CD4-positive, alpha-beta T cell treated with Interleukin-6 at 100 ng/mL for 8 hours (primary cell): Measurements from ENCODE around the gene RXRA.

Experiments
- DNase-seq: peaks from one replicate; pipeline ENCODE4 v3.0.0-alpha.2; 2020; ENCODE audit warnings: mixed read lengths, low spot score

RXRA gene

GRCh38 chr9:134324359-134325095 lies 1.7 kb upstream of the RXRA start:
- no peak for DNase-seq

DNA sequence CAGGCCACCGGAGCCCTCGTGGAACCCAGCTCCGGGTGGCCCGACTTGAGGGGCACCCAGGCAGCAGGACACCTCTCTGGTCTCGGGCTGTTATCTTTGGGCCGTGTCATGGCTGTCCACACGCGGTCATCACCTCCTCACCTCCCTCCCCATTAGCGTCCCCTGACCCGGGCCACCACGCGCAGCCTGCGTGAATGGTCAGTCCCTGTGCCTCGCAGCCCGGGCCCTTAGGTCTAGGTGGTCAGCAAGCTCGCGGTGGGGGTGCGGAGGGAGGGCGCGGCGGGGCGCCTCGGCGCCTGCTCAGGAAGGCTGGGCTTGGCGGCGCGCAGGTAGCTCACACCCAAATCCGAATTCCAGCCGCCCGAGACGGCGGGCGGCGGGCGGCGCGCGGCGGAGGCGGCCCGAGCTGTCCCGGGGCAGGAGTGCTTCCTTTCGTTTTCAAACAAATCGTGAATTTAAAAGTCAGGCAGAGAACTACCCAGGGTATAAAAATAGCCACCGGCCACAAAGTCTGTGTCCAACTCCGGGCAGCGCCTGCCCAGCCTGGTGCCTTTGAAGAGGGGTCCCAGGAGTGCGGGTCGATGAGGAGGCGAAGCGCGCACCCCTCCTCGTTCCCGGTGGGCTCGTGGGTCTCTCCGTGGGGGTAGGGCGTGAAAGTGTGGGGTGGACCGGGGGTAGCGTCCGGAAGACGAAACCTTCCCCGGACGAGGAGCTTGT lies 1.0 kb upstream of the RXRA start:
- no peak for DNase-seq

DNA sequence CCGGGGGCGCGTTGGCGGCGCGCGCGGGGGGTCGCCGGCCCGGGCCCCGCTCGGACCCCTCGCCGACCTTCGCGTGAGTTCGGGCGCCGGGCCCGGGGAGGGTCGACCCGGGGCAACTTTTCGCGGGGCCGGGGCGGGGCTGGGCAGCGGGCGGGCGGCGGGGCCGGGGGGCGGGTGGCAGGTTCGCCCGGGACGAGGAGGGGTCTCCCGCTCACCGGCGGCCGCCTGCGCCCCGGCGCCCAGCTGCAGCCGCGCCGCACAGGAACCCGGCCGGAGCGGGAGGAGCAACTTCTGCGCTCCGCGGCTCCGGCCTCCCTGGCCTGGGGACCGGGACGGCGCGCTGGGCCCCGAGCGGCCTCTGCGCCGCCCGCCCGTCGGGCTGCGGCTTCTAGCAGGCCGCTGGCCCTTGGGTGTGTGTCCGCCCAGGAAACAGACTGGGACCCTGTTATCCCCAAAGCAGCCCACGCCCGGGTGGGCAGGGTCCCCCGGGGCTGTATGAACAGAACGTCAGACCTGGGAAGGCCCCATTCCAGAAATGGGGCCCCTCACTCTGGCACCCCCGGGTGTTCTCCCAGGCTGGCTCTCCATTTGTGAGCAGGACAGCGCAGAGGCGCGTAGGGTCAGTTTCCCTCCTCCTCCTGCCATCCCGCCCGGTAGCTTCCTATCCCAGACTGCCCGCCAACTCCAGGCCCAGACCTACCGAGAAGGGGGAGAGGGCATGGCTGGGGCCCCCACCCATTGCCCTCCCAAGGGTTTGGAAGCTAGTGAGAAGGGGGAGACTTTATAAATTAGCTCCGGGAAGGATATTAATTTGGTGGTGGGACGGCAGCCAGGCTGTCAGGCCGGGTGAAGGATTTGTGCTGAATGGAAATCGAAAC lies 708 bp downstream of the RXRA start:
- DNase-seq: no peak

GRCh38 chr9:134327671-134328231 lies 1.5 kb downstream of the RXRA start:
- DNase-seq: no peak

- DNase-seq: no peak
Observed at GRCh38 chr9:134328341-134328840, 2.1 kb downstream of the RXRA start.

DNA sequence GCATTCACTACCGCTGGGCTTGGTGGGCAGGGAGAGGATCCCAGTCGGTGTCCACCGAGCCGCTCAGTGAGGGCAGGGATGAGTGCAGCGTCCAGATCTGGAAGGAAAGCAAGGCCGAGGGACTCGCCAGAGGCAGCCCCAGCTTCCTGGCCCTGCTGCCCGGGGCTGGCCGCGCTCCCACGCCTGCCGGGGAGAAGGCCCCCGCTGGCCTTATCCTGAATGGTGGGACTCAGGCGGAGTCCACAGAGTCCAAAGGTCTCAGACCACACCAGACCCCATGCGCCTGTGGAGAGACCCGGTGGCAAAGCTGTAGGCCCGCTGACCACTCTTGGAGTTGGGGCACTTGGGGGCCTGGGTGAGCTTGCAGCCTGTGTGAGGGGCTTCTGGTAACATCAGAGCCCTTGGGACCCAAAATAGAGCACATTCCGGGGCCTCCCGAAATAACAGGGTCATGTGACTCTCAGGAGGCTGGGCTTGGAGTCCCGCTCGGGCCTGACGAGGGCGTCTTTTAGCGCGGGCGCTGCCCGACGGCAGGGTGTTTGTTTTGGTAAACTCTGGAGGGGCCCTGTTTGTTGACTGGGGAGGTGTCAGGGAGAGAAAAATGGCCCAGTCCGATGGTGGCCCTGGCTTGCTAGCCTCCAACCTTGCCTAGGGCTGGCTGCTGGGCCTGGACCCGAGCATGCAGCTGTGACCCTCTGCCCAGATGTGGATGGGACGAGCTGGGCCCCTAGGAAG lies 2.8 kb downstream of the RXRA start:
- no peak for DNase-seq

- no peak for DNase-seq
Observed at GRCh38 chr9:134329576-134329855, 3.3 kb downstream of the RXRA start.

DNA sequence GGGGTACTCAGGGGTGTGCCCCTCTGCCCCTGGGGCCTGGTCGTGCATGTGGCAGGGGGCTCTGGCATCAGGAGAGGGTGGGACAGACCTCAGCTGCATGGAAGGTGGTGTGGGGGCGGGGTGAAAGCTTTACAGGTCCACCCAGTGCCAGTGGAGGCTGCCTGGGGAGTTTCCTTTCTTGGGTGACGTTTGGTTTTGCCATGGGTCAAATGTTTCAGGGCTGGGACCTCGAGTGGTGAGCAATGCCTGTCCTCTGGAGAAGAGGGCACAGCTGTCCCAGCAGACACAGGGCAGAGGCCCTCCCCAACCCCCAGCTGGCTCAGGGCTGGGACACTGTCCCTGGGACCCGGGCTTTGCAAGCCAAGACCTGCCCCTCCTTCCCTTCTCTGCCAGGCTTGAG lies 3.6 kb downstream of the RXRA start:
- no peak for DNase-seq

DNA sequence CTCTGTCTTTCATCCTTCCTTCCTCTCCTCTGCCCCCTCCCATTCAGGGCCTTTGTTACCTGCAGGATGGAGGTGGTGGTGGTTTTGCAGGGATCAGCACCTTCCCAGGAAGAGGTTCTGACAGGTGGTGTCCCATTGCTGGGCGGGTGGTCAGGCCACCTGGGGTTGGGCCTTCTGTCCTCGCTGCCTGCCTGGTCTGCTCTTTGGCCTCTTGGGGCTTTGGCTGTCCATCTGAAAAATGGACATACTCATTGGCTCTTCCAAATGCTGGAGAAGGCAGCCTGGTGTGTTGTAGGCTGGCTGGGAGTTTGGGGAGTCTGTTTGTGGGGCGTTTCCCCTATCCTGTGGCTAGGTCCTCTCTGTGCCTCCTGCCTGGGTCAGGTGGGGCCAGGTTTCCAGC lies 4.3 kb downstream of the RXRA start:
- no peak for DNase-seq

- DNase-seq: no peak
Observed at GRCh38 chr9:134331186-134332025, 5.2 kb downstream of the RXRA start.

- no peak for DNase-seq
Observed at GRCh38 chr9:134332266-134332665, 6.0 kb downstream of the RXRA start.

GRCh38 chr9:134332841-134333233 lies 6.6 kb downstream of the RXRA start:
- no peak for DNase-seq

- DNase-seq: no peak
Observed at GRCh38 chr9:134333234-134333873, 7.1 kb downstream of the RXRA start.

DNA sequence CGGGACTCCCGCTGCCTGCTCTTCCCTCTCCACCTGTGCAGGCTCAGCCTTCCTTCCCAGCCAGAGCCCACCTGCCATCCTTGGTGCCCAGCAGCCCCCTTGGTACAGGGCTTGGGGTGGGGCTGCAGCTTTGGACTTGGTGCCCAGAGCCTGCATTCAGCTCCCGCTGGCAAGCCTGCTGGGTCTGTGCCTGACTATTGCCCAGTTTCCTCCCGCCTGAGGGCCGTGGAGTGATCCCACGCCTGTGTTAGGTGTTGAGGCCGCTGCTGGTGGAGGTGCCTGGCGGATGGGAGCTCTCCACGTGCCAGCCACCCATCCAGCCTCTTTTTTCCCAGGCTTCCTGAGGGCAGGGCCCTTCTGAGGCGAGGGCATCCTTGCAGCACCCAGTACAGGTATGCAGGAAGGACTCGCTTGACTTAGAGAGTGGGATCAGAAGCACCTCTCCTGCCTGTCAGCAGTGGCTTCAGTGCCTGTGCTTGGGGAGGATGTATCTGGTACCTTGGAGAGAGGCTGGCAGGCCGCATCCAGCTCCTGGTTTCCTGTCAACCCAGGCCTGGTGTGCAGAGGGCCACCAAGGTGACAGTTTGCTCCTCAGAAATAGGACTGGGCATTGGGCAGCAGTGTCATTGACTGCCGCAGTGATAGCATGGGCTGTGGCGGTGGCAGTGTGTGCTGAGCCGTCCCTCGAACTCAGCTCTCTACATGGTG lies 7.8 kb downstream of the RXRA start:
- DNase-seq: no peak

- no peak for DNase-seq
Observed at GRCh38 chr9:134335061-134335460, 8.8 kb downstream of the RXRA start.

DNA sequence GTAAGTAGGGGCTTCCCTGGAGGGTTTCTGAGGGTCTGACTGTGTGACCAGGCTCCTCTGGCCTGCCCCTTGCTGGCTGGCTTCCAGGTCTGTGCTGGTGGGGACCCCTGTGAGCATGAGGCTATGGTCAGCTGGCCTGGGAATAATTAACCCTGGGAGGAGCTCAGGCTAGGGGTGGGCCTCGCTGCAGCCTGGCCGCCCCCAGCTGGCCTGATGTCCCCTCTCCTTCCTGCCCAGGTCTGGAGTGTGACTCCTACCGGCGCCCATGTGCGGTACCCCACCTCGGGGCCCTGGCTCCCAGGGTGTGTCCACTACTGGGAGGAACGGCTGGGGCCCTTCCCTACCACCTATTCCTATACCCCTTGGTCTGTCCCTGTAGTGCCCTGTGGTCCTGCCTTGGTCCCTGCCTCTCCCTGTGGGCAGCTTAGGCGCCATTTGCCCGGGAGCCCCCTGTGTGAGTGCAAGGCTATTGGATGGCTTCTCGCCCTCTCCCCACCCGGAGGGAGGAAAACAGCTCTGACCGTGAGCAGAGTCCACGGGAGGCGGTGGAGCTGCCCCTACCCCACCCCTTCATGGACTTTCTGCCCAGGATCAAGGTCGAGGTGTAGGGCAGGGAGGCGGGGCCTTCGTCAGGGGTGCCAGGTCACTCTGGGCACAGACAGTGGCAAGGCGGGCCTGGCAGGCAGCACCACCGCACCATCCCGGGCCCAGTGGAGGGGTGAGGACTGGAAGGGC lies 9.4 kb downstream of the RXRA start:
- DNase-seq: no peak

- DNase-seq: no peak
Observed at GRCh38 chr9:134336228-134336627, 10.0 kb downstream of the RXRA start.

- no peak for DNase-seq
Observed at GRCh38 chr9:134336924-134337323, 10.7 kb downstream of the RXRA start.

- no peak for DNase-seq
Observed at GRCh38 chr9:134337469-134337868, 11.2 kb downstream of the RXRA start.
